Stomach smooth muscle (tissue), 2 donors: ENCODE measurements around the gene FBN2.

Experiments
- H3K27ac ChIP-seq: one replicate; pipeline ENCODE4 v1.7.0; 2013; ENCODE audit warnings: mild to moderate bottlenecking, low read length, inconsistent platforms
- H3K27me3 ChIP-seq, 2 donors: one replicate each; pipeline ENCODE4 v1.7.0; 2013; ENCODE audit warnings: low read length in 2 of 2; ENCODE audit not compliant: insufficient read depth in 2 of 2, control insufficient read depth in 1 of 2
- H3K36me3 ChIP-seq, 2 donors: one replicate each; pipeline ENCODE4 v1.7.0; 2013; ENCODE audit warnings: low read length in 2 of 2; ENCODE audit not compliant: control insufficient read depth in 2 of 2, insufficient read depth in 2 of 2
- H3K4me1 ChIP-seq: one replicate; pipeline ENCODE4 v1.7.0; 2013; ENCODE audit warnings: low read length; ENCODE audit not compliant: control insufficient read depth, insufficient read depth
- H3K4me3 ChIP-seq, 2 donors: one replicate each; pipeline ENCODE4 v1.7.0; 2013; ENCODE audit warnings: low read length in 2 of 2
- H3K9ac ChIP-seq, 2 donors: one replicate each; pipeline ENCODE4 v1.7.0; 2013; ENCODE audit warnings: low read length in 2 of 2, mild to moderate bottlenecking in 1 of 2
- H3K9me3 ChIP-seq, 2 donors: one replicate each; pipeline ENCODE4 v1.7.0; 2013; ENCODE audit warnings: low read length in 2 of 2; ENCODE audit not compliant: control insufficient read depth in 2 of 2
- donor health status: healthy.
- donor health status: Pancreatic carcinoma.

The FBN2 gene

DNA sequence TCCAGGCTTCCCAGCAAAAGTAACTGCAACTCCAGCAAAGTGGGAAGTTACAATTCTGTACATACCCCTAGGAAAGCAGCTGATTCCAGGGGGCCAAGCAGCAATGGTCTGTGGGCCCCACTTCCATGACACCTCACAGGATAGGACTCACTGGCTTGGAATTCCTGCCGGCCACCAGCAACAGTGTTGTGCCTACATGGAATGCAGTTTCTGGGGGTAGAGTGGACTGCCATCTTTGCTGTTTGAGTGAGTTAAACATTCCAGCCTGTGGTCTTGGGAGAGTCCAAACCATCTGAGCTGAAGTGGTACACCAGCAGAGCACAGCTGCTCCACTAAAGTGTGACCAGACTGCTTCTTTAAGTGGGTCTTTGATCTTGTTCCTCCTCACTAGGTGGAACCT is 13.4 kb upstream of the FBN2 start:
- Histone ChIP-seq H3K4me3 (no peak overlapping the region), H3K9ac (no peak overlapping the region), H3K27ac (no peak overlapping the region), H3K27me3 (no peaks in the 10 kb centered on the region), H3K4me1 (no peaks in the 10 kb centered on the region), H3K9me3 (peaks cover 0 to 9% of the 10 kb centered on the region in 2 donors), H3K36me3 (no peaks in the 10 kb centered on the region)

GRCh38 chr5:128549496-128549895 is 11.5 kb upstream of the FBN2 start:
- Histone ChIP-seq H3K27me3 (no peaks in the 10 kb centered on the region), H3K9me3 (peaks cover 0 to 9% of the 10 kb centered on the region in 2 donors), H3K9ac (no peak overlapping the region), H3K27ac (no peak overlapping the region), H3K4me1 (no peaks in the 10 kb centered on the region), H3K4me3 (no peak overlapping the region), H3K36me3 (no peaks in the 10 kb centered on the region)

- H3K27me3 ChIP-seq: no peaks in the 10 kb centered on the region
- H3K36me3 ChIP-seq: no peaks in the 10 kb centered on the region
- H3K4me1 ChIP-seq: no peaks in the 10 kb centered on the region
- peaks cover 4 to 6% of the 10 kb centered on the region in 2 donors for H3K9me3 ChIP-seq
- H3K4me3 ChIP-seq: no peak overlapping the region
- no peak overlapping the region for H3K9ac ChIP-seq
- no peak overlapping the region for H3K27ac ChIP-seq
These were observed 8.7 kb upstream of the FBN2 start for GRCh38 chr5:128546658-128547281.

DNA sequence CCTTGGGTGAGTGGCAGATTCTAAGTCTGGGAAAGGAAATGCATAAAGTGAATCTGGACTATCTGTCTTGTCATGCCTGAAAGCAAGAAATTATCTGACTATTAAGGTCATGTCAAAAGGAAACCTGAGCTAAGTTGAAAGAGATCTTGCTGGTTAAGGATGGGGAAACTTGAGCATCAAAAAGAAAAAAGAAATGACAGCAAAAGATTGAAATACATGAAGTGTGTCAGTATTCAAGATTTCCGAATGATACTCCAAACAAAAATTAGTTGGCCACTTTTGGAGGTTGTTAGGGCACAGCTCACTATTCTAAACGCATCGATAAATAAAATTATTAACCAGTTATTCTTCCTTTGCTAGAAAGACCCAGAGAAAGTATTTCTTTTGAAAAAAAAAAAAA is 3.3 kb upstream of the FBN2 start:
- Histone ChIP-seq H3K9me3 (peaks cover 4 to 6% of the 10 kb centered on the region in 2 donors), H3K9ac (no peak overlapping the region), H3K4me1 (peaks cover 17% of the 10 kb centered on the region), H3K27ac (no peak overlapping the region), H3K27me3 (peaks cover 6 to 7% of the 10 kb centered on the region in 2 donors), H3K4me3 (no peak overlapping the region), H3K36me3 (no peaks in the 10 kb centered on the region)

- Histone ChIP-seq H3K4me3 (peak overlapping the region; percentile 52 to 74), H3K9me3 (peaks cover 4 to 6% of the 10 kb centered on the region in 2 donors), H3K27ac (no peak overlapping the region), H3K9ac (no peak overlapping the region), H3K4me1 (peaks cover 17% of the 10 kb centered on the region), H3K36me3 (no peaks in the 10 kb centered on the region), H3K27me3 (peaks cover 12 to 22% of the 10 kb centered on the region in 2 donors)
These were observed 989 bp upstream of the FBN2 start for GRCh38 chr5:128539038-128539429.

GRCh38 chr5:128538250-128539037 is 399 bp upstream of the FBN2 start:
- H3K27me3 ChIP-seq: peaks cover 12 to 22% of the 10 kb centered on the region in 2 donors
- peaks cover 3 to 4% of the 10 kb centered on the region in 2 donors for H3K9me3 ChIP-seq
- H3K9ac ChIP-seq: no peak overlapping the region
- H3K36me3 ChIP-seq: no peaks in the 10 kb centered on the region
- peak overlapping the region; percentile 52 to 74 for H3K4me3 ChIP-seq
- H3K4me1 ChIP-seq: peaks cover 17% of the 10 kb centered on the region
- H3K27ac ChIP-seq: no peak overlapping the region

DNA sequence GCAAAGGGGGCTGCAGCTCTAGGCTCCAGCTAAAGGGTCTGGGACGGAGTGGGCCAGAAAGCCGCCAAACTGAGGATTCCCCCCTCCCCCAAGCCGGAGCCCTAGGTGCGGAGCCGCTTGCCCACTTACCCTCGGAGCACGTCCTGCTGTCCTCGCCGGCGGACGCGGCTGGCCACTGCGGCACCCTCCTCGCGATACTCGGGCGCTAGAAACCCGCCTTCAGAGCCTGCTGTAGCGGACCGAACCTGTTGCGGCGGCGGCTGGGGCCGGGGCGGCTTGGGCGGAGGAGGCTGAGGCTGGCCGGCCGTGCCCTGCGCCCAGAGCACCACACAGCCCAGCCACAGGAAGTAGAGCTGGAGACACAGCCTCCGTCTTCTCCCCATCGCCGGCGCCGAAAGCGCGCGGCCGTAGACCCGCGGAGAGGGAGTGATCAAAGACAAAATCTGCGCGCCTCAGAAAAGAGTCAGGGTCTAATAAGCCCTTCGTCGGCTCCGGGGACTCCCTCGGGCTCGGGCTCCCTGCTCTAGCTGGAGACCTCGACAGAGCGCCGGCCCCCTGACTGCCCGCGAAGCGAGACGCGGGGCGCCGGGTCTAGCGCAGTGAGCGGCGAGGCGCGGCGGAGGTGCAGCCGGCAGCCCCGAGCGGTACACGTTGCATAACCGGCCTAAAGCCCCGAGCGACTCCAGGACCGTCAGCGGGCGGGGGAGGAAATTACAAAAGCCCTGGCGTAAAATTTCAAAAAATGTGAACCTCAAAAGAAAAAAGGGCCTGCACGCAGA is 635 bp downstream of the FBN2 start:
- Histone ChIP-seq H3K27me3 (peaks cover 12 to 23% of the 10 kb centered on the region in 2 donors), H3K36me3 (no peaks in the 10 kb centered on the region), H3K4me3 (peak overlapping the region; percentile 57 to 74), H3K9me3 (no peaks in the 10 kb centered on the region), H3K4me1 (peaks cover 17% of the 10 kb centered on the region), H3K27ac (no peak overlapping the region), H3K9ac (peak overlapping the region in 1 of 2 donors; percentile 15)

DNA sequence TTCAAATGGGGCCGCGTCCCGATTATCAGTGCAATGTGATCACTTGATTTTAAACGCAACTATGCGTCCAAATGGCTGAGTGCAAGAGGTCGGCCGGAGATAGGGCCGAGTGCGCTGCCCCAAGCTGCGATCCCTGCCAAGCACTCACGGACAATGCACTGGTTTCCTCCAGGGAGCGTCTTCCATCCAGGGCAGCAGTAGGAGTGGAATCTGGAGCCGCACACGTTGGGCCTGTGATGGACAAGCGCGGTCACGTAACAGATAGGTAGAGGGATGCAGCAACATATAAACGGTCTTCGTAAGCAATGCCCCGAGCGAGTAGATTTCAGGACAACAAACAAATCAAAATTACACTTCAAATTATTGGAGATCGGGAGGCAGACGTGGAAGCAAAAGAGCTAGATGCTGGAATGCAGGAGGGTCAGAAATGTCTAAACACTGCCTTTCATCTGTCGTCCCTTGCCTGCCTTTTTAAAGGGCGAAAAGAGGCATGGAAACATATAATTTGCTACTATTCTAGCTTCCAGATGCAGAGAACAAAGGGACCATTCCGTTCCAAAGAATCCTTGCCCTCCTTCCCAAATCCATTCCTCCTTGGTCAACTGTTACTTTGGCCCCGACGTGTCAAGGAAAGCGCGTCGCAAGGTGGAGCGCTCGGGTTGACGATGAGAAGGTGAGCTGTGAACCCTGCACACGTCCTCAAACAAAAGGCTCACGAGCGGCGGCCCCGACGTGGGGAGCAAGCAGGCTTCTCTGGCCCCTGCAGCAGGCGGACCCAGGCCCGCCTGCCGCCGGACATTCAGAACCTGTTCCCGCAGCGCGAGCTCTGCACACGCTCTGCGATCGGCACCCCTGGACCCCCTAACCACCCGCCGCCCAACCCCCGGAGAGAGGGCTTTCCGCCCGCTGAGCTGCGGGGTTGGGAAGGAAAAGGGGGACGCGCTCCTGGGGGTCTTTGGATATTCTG is 1.5 kb downstream of the FBN2 start:
- H3K27me3 ChIP-seq: peaks cover 12 to 23% of the 10 kb centered on the region in 2 donors
- no peak overlapping the region for H3K9ac ChIP-seq
- H3K4me3 ChIP-seq: peak overlapping the region; percentile 57 to 74
- H3K36me3 ChIP-seq: no peaks in the 10 kb centered on the region
- H3K27ac ChIP-seq: no peak overlapping the region
- no peaks in the 10 kb centered on the region for H3K9me3 ChIP-seq
- H3K4me1 ChIP-seq: peaks cover 17% of the 10 kb centered on the region

DNA sequence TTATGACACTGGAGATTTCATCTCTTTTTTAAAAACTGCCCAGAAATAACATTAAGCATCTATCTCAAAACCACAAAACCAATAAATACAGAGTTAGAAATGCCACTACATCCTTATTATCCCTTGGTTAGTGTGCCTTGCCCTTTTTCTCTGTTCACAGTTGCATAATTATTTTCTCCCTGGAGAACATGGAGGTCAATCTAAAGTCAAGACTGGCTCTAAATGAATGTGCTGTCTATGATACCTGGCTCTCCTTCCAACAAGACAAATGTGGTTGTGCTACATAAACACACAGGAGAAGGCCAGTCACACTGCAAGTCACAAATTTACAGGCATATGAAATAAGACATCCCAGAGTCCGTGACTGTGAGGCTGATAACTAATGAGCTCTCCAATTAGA is 2.8 kb downstream of the FBN2 start:
- no peaks in the 10 kb centered on the region for H3K9me3 ChIP-seq
- no peak overlapping the region for H3K9ac ChIP-seq
- H3K36me3 ChIP-seq: no peaks in the 10 kb centered on the region
- H3K27me3 ChIP-seq: peaks cover 12 to 23% of the 10 kb centered on the region in 2 donors
- peaks cover 17% of the 10 kb centered on the region for H3K4me1 ChIP-seq
- no peak overlapping the region for H3K27ac ChIP-seq
- H3K4me3 ChIP-seq: no peak overlapping the region

DNA sequence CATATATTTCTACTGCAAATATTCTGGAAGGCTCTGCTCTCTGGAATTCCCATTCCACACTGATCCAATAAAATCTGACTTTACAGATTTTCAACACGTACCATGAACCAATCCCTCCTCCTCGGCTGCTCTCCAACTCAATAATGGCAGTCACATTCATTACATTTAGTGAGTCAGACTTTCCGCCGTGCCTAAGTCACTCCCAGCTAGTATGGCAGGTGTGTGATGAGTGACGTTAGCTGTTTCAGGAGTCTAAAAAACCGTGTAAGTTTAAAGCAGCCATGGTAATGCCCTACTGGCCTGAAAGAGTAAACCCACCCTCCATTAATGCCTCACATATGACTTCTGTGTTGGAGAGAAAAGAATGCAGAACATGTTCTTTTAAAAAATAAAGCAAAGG is 3.3 kb downstream of the FBN2 start:
- Histone ChIP-seq H3K27me3 (peaks cover 12 to 23% of the 10 kb centered on the region in 2 donors), H3K4me3 (no peak overlapping the region), H3K9ac (no peak overlapping the region), H3K9me3 (no peaks in the 10 kb centered on the region), H3K27ac (no peak overlapping the region), H3K36me3 (no peaks in the 10 kb centered on the region), H3K4me1 (peaks cover 17% of the 10 kb centered on the region)
